ENCODE results near the gene SLC23A2. TPM values are rescaled to one million over a fixed set of nuclear protein-coding genes. Genes with fewer than 3 reads are reported as not detected.

SLC23A2 gene
- total RNA-seq, 4 donors from 2014 or later = 4.6 to 15.2 (median 7.9) TPM

- no peak overlapping the region for H3K4me3 ChIP-seq (ENCODE audit: low read depth, poor library complexity, severe bottlenecking)
- no peak for TF ChIP-seq CTCF (IDR thresholded peaks at IDR 0.05)
- no peak for TF ChIP-seq POLR2A (IDR thresholded peaks at IDR 0.05)
- DNase-seq (ENCODE audit: low spot score in 2 of 2) = no peak
- WGBS, 2 donors = 24 to 32% methylated on average over 3 of the region's 3 CpGs
- intact Hi-C loops (cut with DNase I; ENCODE audit: low total_unique reads) = no loop called here
Measured at GRCh38 chr20:4951299-4951698, 50.0 kb downstream of the SLC23A2 start.

- 73 to 88% methylated on average over 4 of the region's 4 CpGs for WGBS, 2 donors
- intact Hi-C loops (cut with DNase I; ENCODE audit: low total_unique reads) = no loop called here
- H3K4me3 ChIP-seq (ENCODE audit: low read depth, poor library complexity, severe bottlenecking) = no peak overlapping the region
- TF ChIP-seq POLR2A (IDR thresholded peaks at IDR 0.05) = no peak
- TF ChIP-seq CTCF (IDR thresholded peaks at IDR 0.05) = no peak
- DNase-seq (ENCODE audit: low spot score in 2 of 2) = no peak
Measured at GRCh38 chr20:4950841-4951240, 50.5 kb downstream of the SLC23A2 start.

GRCh38 chr20:4950437-4950836 lies 50.9 kb downstream of the SLC23A2 start:
- DNase-seq (ENCODE audit: low spot score in 2 of 2) = no peak
- WGBS, 2 donors = 54 to 55% methylated on average over 3 of the region's 3 CpGs
- intact Hi-C loops (cut with DNase I; ENCODE audit: low total_unique reads) = no loop called here
- H3K4me3 ChIP-seq (ENCODE audit: low read depth, poor library complexity, severe bottlenecking) = no peak overlapping the region
- TF ChIP-seq CTCF (IDR thresholded peaks at IDR 0.05) (no peak), POLR2A (IDR thresholded peaks at IDR 0.05) (no peak)

GRCh38 chr20:4949833-4950178 lies 51.5 kb downstream of the SLC23A2 start:
- intact Hi-C loops (cut with DNase I; ENCODE audit: low total_unique reads) = no loop called here
- DNase-seq (ENCODE audit: low spot score in 2 of 2) = peak in 1 of 2 donors; percentile 31
- H3K4me3 ChIP-seq (ENCODE audit: low read depth, poor library complexity, severe bottlenecking) = no peak overlapping the region
- 33 to 45% methylated on average over 6 of the region's 6 CpGs for whole genome bisulfite sequencing, 2 donors
- TF ChIP-seq POLR2A (IDR thresholded peaks at IDR 0.05) = no peak
- TF ChIP-seq CTCF (IDR thresholded peaks at IDR 0.05) = peak in 1 of 3 donors; percentile 39

GRCh38 chr20:4947817-4948559 lies 53.3 kb downstream of the SLC23A2 start:
- WGBS, 2 donors = 76 to 78% methylated on average over 3 of the region's 3 CpGs
- no peak for TF ChIP-seq CTCF (IDR thresholded peaks at IDR 0.05)
- no peak for TF ChIP-seq POLR2A (IDR thresholded peaks at IDR 0.05)
- intact Hi-C loops (cut with DNase I; ENCODE audit: low total_unique reads) = no loop called here
- H3K4me3 ChIP-seq (ENCODE audit: low read depth, poor library complexity, severe bottlenecking) = no peak overlapping the region
- DNase-seq (ENCODE audit: low spot score in 2 of 2) = no peak

- 62 to 71% methylated on average over 6 of the region's 6 CpGs for WGBS, 2 donors
- DNase-seq (ENCODE audit: low spot score in 2 of 2) = no peak
- H3K4me3 ChIP-seq (ENCODE audit: low read depth, poor library complexity, severe bottlenecking) = no peak overlapping the region
- intact Hi-C loops (cut with DNase I; ENCODE audit: low total_unique reads) = no loop called here
- TF ChIP-seq CTCF (IDR thresholded peaks at IDR 0.05) (no peak), POLR2A (IDR thresholded peaks at IDR 0.05) (no peak)
Measured at GRCh38 chr20:4946986-4947385, 54.3 kb downstream of the SLC23A2 start.
